ENCODE results near the gene ALG14.
"Not testable (repeated sequence)": the region's sequence is repeated elsewhere in the genome, so short reads cannot be mapped to it uniquely, and the experiment has no call there.

The ALG14 gene

DNA sequence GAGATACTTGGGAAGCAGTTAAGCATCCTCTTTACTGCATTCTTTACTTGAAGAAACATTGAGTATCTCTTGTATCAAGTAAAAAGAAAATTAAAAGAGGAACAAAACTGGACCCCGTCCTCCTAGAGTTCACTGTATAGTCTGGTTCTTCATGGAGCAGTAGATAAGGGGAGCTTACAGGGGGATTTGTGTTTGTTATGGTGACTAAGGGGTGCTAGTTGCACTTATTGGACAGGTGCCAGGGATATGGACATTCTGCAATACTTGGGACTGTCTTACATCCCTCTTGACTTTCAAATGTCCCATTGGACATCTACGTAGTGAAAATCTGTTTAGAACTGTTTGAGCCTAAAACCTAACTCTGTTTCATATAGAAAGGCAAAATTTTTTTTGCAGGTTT is 67.2 kb downstream of the ALG14 start:
- DNase-seq = no peak

DNA sequence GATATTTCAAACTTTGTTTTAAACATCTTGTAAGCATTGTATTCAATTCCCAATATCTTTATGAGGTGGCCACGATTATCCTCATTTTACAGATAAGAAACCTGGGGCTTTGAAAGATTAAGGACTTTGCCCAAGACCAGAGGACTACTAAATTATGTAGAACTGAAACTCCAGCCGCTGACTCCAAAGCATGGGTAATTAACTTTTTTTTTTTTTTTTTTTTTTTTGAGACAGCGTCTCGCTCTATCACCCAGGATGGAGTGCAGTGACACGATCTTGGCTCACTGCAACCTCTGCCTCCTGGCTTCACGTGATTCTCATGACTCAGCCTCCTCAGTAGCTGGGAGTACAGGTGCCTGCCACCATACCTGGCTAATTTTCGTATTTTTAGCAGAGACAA is 68.7 kb downstream of the ALG14 start:
- no peak for DNase-seq

DNA sequence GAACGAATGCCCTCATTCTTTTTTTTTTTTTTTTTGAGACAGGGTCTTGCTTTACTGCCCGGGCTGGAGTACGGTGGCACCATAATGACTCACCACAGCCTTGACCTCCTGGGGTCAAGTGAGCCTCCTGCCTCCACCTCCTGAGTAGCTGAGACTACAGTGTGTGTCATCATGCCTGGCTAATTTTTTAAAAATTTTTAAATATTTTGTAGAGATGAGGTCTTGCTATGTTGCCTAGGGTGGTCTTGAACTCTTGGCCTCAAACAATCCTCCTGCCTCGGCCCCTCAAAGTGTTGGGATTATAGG is 69.4 kb downstream of the ALG14 start:
- DNase-seq = no peak

DNA sequence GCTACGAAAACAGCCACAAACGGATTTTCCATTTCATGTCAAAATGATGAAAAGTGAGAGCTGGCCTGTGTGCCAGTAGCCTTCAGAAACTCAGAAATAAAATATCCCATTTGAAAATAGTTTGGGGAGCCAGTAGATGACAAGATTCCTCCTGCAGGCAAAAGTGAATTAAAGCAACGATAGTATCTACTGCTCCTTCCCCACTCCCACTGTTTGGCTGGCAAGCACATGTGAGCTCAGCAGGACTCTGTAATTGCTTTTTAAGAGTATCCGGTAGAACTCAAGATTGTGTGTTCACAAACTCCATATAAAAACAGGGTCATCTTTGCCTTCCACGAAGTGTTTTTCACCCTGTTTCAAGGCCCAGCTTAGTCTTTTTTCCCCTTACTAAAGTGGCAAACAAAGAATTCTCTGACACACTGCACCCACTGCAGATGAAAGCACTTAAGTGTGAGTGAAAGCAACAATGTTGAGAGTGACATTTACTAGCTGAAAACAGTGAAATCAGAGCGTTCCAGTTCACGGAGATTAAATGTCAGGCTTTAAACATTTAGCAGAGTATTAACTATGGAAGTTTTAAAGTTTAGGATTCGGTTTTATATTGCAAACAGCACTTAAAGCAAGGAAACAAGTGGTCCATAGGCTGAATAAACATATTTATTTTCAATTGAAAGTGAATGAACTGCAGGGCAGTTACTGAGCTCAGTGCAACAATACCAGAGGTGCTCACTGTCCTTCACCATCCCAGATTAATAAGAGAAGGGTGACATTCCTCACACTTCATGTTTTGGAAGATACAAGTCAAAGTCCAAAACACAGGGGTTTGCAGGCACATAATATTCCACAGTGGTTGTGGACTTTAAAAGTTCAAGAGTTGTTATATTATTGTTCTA is 70.0 kb downstream of the ALG14 start:
- DNase-seq = no peak

DNA sequence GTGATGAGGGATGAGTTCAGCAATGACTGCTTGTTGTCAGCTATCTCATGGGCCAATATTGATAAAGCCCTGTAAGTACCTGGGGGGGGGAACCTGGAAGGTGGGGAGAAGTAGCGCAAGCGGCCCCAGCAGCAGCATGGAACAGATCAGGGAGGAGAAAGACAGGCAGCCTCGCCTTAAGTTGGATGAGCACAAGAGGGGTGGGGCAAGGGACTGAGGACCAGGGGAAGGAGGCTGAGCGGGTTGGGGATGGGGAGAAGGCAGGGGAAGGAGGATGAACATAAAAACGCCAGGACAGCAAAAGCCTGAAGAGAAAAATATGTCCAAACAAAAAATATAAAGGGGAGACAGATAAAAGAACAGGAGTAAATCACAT is 70.6 kb downstream of the ALG14 start:
- DNase-seq = no peak

DNA sequence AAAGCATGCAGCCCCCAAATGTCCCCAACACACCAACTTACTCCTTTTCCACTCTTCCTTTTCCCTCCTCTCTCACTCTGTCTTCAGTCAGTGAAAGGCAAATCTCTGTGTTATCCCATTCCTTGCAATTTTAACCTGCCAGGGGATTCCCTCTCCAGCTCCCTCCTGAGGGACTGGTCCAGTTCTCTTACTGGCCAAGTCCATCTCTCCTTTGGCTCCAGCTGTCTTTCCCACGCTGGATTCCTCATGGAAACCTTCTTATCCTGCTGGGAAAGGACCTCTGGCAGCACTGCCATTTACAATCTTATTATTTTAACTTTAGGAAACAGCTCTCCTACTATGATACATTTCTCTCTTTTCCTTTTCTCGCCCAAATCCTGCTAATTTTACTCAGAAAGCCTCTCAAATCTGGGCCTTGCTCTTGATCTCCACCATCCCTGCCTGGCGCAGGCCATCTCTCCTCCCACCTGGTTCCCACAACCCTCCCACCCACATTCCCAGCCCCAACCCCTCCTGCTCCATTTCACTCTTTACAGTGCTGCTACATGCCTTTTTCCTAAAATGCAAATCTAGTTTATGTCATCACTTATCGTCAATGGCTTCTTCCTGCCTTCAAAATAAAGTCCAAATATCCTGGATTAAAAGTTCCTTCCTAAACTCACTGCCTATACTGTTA is 73.2 kb downstream of the ALG14 start:
- DNase-seq = no peak

DNA sequence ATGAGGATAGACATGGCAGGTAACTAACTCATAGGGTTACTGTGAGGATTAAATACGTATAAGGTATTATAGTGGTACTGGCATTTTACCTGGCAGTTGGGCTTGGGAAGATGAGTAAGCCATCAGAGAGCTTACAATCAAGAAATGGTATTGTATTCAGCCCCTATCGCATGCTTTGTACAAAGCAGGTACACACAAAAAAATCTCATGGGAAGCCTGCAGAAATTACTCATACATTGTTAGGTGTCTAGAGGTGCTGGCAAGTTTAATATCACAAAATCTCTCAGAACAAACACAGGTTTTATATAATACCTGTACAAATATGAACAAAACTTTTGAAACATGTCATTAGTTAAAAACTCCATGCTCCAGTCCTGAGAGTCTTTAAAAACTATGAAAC is 74.0 kb downstream of the ALG14 start:
- no peak for DNase-seq

DNA sequence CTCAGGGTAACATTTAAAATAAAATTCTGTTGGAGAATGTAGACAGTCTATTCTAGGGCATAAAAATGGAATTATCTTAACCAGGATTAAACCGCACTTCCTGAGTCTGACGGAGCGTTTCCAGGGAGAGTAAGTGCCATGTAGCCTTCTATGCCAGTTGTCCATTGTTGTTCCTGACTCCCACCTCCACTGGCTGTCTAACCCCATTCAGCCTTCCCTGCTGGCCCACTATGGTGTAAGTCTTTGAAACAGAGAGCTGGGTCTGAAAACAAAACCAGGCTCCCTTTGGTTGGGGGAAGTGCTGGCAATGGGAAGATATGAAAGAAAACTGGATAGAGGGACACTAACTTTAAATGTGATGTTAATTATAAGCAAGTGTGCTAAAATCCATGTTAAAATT is 74.6 kb downstream of the ALG14 start:
- no peak for DNase-seq

DNA sequence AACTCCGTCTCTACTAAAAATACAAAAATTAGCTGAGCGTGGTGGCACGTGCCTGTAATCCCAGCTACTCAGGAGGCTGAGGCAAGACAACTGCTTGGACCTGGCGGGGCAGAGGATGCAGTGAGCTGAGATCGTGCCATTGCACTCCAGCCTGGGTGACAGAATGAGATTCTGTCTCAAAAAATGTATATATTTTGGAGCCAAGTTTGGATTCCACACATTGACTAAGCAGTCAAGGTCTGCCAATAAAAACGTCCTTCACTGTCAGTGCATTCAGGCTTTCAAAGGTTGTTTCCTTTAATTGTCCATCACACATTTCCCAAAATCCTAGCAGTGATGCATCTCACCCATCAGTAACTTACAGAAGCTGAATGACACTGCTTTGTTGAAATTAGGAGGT is 77.2 kb downstream of the ALG14 start:
- DNase-seq = not testable (repeated sequence)

DNA sequence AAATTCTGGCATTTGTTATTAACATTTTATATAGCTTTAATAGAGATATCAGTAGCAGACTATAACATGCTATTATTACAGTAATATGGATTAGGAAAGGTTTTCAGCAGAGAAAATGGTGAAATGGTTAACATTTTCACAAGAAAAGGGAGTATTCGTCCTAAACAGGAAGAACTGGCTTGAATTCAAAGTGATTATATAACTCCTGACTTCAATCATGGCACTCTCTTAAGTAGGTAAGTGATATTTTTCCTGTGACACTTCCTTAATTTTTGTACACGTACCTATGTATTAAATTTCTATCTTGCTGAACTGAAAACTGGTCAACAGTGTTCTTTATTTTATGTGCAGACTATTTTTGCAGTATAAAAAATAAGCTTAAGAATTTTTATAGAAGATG is 77.9 kb downstream of the ALG14 start:
- DNase-seq = no peak

DNA sequence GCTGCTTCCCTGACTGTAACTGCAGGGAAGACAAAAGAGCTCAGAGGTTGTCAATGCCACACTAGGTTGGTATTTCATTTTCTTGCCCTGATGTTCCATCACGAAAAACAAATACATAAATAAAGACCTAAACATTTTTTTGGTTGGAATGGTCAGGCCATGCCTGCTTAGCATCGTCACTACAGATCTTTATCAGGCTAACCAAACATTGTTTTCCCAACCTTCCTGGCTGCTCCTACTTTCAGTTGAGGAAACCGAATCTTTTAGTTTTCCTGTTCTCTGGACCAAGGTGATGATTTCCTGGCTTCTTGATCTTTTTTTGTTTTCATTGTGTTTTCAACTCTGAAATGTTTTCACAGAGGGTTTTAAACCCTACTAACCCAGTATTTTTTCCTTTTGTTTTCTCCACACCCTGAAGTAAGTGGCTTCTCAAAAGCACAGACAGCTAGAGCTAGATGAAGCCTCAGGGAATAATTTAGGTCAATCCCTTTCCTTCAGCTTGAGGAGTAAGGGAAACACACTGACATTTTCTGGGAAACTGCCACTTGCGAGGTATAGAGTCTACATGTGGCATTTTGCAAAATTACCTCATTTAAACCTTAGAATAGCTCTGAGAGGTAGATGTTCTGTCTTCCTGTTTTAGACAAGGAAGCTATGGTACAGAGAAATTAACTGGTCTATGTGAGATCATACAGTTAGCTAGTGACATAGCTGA is 78.7 kb downstream of the ALG14 start:
- no peak for DNase-seq

DNA sequence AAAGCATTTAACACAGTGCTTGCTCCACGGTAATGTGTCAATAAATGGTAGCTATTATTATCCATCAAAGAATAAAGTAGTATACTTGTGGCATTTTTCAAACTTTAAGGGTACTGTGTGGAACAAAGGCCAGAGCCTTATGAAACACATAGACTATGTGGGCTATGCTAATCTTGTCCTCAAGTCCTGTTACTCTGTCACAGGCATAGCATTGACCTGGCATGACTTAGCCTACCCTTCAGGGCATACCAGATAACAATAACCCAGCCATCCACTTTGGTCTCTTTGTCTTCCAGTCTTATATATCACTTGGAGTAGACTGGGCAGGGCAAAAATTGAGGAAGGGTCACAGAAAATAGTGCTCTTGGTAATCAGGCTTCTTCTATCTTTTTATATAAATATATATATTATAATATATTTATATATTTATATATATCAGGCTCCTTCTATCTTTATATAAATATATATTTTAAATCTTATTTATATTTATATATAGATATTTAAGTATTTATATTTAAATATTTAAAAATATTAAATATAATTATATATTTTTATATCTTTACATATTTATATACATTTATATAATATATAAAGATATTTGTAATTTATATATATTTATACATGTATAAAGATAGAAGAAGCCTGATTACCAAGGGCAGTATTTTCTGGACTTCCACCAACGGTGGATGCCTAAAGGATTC is 79.7 kb downstream of the ALG14 start:
- DNase-seq = no peak

DNA sequence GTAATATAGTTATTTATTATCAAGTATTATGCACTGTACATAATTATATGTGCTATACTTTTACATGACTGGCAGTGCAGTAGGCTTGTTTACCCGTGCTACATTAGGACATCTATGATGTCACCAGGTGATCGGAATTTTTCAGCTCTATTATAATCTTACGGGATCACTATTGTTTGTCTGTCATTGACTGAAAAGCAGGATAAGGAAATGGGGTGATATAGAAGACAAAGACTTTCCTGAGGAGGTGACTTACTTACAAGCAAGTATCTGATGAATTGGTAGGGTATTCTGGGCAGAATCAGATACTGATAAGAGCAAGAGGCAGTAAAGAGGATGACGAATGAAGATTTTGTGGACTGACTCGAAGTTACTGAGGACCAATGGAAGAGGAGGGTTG is 80.6 kb downstream of the ALG14 start:
- no peak for DNase-seq

DNA sequence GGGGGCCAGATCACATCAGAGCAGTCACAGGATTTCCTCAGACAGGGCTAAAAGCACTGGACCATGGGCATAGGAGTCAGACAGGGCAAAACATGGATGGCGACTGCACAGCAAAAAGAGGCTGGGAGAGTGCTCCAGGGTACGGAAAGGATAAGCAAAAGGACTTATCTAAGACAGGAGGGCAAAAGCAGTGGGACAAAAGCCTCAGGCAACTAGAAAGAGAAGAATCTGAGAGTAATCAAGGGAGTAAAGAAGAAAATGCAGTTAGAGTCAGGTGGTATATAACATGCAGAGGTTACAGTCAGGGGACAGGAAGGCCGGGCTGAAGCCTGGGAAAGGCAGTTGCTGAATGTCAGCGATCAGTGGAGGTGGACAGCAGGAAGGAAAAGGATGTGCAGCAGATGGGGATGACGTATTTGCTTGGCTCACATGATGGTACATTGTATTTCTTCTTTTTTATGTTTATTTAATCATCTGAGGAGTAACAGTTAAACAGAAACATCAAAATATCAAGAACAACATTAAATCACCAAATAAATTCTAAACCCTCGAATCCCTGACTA is 82.8 kb downstream of the ALG14 start:
- no peak for DNase-seq

DNA sequence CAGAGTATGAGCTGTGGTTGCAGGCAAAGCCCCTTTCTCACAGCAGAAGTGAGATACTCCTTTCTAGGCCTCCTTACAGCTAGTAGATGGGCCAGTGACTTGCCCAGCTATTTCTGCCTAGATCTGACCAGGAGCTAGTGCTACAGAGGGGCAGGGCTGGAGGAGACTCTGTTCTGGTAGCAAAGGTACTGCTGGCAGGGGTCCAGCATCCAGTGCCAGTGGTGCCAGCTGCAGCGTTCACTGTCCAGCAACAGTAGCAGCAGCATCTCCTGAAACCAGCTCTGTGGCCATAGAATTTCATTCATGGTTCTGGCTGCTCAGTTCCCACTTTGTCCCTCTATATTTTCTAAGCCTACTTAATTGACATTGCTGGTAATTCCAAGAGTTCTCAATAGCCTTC is 83.4 kb downstream of the ALG14 start:
- DNase-seq = no peak

DNA sequence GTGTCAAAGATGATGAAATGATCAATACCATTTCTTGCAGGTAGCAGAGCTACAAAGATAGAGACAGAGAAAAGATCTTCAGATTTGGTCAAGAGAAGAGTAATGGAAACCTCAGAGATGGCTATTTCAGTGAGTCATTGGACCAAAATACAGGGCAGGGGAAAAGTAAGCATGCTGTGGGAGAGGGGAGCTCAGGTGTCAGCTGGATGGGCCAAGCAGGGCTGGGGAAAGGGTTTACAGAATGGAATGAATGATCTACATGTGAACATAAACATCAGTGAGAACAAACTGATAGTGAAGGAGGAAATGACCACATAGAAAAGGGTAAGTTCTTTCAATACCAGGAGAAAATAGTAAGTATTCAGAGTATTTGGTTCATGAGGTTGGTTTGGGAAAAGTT is 84.4 kb downstream of the ALG14 start:
- DNase-seq = no peak

DNA sequence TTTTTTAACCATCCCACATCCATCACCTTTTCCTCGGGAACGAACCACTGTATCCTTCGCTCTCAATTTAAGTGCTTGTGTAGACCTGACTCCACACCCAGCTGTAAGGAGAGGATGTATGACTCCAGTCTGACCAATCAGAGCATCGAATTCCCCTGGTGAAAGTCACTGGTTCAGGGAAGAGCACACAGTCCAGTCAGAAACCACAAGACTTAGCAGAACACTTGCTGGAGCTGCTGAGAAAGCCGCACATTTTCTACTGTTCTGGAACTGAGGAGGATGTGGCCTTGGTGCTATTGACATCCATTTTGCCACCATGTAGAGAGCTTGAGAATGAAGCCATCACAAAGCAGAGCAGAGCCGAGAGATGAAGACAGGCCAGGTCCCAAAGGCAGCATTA is 86.0 kb downstream of the ALG14 start:
- DNase-seq = no peak

DNA sequence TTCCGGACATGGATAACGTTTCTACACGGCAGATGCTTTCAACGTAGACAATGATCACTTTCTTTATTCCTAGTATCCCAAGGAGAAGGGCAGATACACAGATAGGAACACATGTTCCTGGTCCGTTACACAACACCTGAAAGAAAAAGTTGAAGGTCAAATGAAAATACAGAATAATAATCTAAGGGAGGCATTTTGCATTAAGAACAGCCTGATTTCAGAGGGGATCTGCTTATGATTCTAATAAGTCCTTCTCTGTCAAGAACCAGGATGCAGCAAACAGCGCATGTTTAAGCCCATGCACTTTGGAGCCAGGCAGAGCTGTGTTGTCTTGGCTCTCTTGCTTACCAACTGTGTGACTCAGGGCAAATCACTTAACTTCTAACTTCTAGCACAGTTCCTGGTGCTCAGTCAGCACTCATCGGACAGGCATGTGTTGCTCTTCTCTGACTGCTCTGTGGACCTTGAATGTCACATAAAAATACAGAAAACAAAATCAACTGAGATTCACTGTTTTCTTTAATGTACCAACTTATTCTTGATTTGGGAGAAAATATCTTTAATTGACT is 89.5 kb downstream of the ALG14 start:
- no peak for DNase-seq

DNA sequence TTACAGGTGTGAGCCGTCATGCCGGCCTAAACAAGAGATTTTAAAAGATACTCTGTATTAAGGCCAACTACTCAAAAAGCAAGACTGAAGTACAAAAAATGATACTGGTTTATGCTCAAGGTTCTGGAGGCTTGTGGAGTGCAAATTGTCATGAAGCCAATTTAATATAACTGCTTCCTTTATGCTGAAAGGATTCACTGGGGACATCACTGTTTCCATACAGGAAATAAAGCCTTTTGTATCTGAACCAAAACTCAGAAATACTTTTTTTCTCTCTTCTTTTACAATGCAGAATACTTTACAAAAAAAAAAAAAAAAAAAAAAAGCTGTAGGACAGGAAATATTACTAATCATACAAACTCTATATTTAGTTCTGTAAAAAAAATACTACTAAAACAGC is 90.4 kb downstream of the ALG14 start:
- no peak for DNase-seq

DNA sequence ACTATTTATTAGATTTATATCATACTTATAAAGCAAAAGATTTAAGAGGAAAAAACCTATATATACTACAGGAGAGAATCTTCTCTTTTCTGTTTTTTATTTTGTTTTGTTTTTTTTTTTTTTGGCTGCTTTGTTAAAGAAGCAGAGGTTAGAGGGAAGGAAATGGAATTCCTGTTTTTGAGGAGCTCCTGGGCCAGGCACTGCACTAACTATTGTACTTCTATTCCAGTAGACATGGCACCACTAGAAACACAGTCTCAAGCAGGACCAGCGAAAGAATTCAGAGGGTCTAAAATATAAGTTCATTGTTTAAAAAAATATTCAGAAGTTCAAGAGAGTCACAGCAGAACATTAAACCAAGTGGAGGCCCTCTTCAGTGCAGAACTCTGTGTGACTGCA is 91.2 kb downstream of the ALG14 start:
- DNase-seq = no peak

DNA sequence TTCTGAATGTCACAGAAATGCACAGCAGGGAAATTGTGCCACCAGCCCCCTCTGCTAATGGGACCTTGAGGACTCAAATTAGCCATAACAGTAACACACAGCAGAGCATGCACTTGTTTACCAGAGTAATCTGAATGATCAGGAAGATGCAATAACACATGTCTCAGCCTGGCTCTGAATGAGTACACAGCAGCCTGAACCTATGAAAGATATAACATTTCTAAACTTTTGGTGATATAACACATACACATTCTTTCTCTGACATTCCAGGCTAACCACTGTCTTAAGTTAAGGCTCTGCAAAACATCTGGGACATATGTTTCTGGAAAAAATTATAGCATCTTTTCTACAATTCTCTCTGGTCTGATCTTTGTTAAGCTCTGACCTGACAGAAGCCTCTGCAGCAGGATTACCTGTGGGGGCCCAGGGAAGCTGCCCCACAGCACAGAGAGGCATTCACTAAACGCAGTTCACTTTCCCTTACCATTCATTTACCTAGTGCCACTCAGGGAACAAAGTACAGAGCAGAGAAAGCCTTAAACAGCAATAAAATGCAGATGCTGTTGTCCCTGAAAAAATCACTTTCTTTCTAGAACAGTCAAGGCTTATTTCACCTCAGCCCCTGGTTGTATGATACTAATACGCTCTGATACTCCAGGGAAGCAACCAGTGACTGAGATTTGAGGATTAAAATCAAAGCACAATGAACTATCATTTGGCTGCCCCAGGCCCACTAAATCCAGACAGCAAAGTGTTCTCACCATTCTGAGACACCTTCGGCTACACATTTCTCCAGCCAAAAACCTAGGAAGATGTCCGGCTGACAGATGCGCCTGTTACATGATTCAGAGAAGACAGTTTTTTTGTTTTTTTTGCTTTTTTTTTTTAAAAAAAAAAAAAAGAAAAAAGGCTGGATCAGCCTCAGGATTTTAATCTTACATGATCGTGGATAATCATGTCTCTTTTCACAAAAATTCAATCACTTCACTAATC is 91.9 kb downstream of the ALG14 start:
- no peak for DNase-seq
